Ovary (tissue), 9 donors: ENCODE measurements around the gene PAGR1. TPM values are rescaled to one million over a fixed set of nuclear protein-coding genes. Genes with fewer than 3 reads are reported as not detected.

Source experiments
- DNase-seq, 5 donors: peaks; one replicate each; pipeline ENCODE4 v3.0.0-alpha.2; 2019 to 2020
- H3K27ac ChIP-seq, 2 donors: fragments of 200-600 bp; one replicate each; pipeline versions ENCODE4 v1.5.1 to v1.8.0; 2019 to 2022
- H3K27me3 ChIP-seq: fragments of 200-600 bp; one replicate; pipeline ENCODE4 v1.8.0; 2022
- H3K36me3 ChIP-seq: fragments of 200-600 bp; sonication (generic); one replicate; pipeline ENCODE4 v1.5.1; 2019
- H3K4me1 ChIP-seq: one replicate; pipeline ENCODE4 v1.8.1; 2013; ENCODE audit warnings: mild to moderate bottlenecking, moderate library complexity; ENCODE audit not compliant: insufficient read depth
- H3K4me3 ChIP-seq: fragments of 200-600 bp; sonication (generic); one replicate; pipeline ENCODE4 v1.5.1; 2017
- H3K9me3 ChIP-seq, 2 donors: fragments of 200-600 bp in 1 of 2; sonication (generic) in 1 of 2; one replicate each; pipeline versions ENCODE4 v1.5.1 to v1.8.1; 2013 to 2019; ENCODE audit warnings: mild to moderate bottlenecking in 1 of 2, moderate library complexity in 1 of 2
- EP300 ChIP-seq: sonication (generic); formaldehyde crosslinking; IDR thresholded peaks from one replicate; pipeline ENCODE4 v1.6.1; 2017; ENCODE audit warnings: antibody characterized with exemption
- POLR2A ChIP-seq: fragments of 450-650 bp; IDR thresholded peaks from one replicate; pipeline ENCODE4 v1.6.1; 2017; ENCODE audit warnings: antibody characterized with exemption, mild to moderate bottlenecking, moderate library complexity
- WGBS, 3 donors: extraction: QIAGEN DNeasy Blood & Tissue Kit in 1 of 3; methylation state at CpG; one replicate each; pipeline versions ENCODE4 v1.1.5 to v1.1.7; 2013 to 2017; 5-methylcytosine and 5-hydroxymethylcytosine counted together
- intact Hi-C, 4 donors: fragments of 100-400 bp; cut with DNase I; formaldehyde crosslinking; loops; one replicate each; pipeline versions ENCODE4 v1.11.0 to v1.15.1; 2022 to 2023
- polyA plus RNA-seq, 2 donors: library from polyadenylated mRNA; stranded (reverse); fragments of 200-250 nt in 1 of 2; fragments of 350-450 nt in 1 of 2; fragmentation: Illumina TruSeq in 1 of 2; extraction: RNeasy Lipid Tissue Mini Kit (QIAGEN cat#74804) in 1 of 2; gene quantifications; one replicate each; pipeline ENCODE4 v1.2.3, GENCODE V29; 2013 to 2014
- total RNA-seq, 7 donors: library from RNA; depleted of rRNA in 2 of 7; stranded (reverse); fragments of >200 nt in 2 of 7; fragmentation: NEBNext Ultra II Directional in 3 of 7; extraction: Animal tissue kit (Norgen Biotek cat#: 25700) in 3 of 7; gene quantifications; one replicate each; pipeline versions ENCODE4 v1.1.0 to v1.2.4, GENCODE V29; 2016 to 2023
- TF ChIP-seq, protein P1 (sequence below), 3 donors: fragments of 450-650 bp in 2 of 3; fragments of 200-600 bp in 1 of 3; IDR thresholded peaks; one replicate each; pipeline versions ENCODE4 v1.5.1 to v1.8.0; 2016 to 2022; ENCODE audit warnings: antibody characterized with exemption in 3 of 3, mild to moderate bottlenecking in 1 of 3
- donor health status: DM: no; HTN: no; CAD: no; lungs with moderate emphysema.
- donor health status: DM: no; HTN: no; CAD: no.
- donor health status: Bipolar disorder and iron deficiency.
- donor health status: DM: yes; HTN: yes; CAD: no.
- donor health status: DM: no; HTN: no; CAD: no.
- donor health status: DM: yes; HTN: yes; CAD: no.

Gene PAGR1
- total and polyA plus RNA-seq, 9 donors = 13.9 to 83.6 (median 63.3) TPM

DNA sequence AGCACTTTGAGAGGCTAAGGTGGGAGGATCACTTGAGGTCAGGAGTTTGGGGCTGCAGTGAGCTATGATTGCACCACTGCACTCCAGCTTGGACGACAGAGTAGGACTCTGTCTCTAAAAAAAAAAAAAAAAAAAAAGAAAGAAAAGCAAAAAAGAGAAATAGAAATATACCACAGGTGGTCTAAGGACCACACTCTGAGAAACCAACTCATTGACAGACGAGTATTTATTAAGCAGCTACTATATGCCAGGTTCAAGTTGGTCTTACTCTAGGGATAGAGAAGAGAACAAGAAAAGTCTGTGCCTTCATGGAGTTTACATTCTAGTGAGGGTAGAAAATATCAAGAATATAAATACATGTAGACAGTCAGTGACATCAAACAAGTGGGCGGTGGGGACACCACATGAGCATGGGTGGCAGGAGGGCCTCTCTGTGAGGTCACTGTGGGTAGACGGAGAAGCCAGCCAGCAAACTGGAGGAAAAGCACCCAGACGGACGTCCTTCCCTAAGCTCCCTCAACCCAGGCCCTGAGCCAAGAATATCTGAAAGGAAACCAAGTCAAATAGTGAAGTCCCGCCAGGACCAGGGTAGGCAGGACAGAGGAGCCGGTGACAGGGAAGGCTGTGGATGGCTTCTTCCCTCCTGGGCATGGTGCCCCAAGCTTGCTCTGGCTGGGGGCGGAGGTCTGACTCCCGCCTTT lies 42.3 kb downstream of the PAGR1 start:
- Histone ChIP-seq H3K4me3 (no peak overlapping the region), H3K27me3 (no peaks in the 10 kb centered on the region), H3K27ac (no peak overlapping the region), H3K4me1 (peaks cover 4% of the 10 kb centered on the region), H3K36me3 (no peaks in the 10 kb centered on the region), H3K9me3 (no peaks in the 10 kb centered on the region)
- no peak for DNase-seq
- 65 to 74% (median 73%) methylated on average over 10 of the region's 10 CpGs for WGBS, 3 donors
- intact Hi-C loops = no loop called here
- TF ChIP-seq, protein P1, sequence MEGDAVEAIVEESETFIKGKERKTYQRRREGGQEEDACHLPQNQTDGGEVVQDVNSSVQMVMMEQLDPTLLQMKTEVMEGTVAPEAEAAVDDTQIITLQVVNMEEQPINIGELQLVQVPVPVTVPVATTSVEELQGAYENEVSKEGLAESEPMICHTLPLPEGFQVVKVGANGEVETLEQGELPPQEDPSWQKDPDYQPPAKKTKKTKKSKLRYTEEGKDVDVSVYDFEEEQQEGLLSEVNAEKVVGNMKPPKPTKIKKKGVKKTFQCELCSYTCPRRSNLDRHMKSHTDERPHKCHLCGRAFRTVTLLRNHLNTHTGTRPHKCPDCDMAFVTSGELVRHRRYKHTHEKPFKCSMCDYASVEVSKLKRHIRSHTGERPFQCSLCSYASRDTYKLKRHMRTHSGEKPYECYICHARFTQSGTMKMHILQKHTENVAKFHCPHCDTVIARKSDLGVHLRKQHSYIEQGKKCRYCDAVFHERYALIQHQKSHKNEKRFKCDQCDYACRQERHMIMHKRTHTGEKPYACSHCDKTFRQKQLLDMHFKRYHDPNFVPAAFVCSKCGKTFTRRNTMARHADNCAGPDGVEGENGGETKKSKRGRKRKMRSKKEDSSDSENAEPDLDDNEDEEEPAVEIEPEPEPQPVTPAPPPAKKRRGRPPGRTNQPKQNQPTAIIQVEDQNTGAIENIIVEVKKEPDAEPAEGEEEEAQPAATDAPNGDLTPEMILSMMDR (IDR thresholded peaks at IDR 0.05) = no peak
- no peak for TF ChIP-seq EP300
- no peak for TF ChIP-seq POLR2A

DNA sequence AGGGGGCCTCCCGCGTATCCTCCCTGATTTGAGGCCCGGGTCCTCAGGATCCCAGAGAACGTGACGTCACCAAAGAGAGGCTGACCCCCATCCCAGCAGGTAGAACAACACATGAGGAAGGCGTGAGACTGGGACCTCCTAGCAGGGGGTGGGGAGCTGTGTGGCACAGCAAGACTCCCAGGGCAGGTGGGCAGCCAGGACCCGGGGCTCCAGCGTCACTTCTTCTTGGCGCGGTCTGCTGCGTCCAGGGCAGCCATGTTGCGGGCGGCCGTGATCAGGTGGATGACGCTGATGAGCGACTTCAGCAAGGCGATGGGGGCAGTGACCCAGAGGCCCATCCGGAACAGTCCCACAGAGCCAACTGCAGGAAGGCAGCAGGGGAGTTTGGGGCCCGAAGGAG lies 43.0 kb downstream of the PAGR1 start:
- Histone ChIP-seq H3K9me3 (no peaks in the 10 kb centered on the region), H3K27me3 (no peaks in the 10 kb centered on the region), H3K4me3 (no peak overlapping the region), H3K27ac (no peak overlapping the region), H3K4me1 (peaks cover 4% of the 10 kb centered on the region), H3K36me3 (no peaks in the 10 kb centered on the region)
- DNase-seq = no peak
- WGBS, 3 donors = 86 to 91% (median 88%) methylated on average over 19 of the region's 19 CpGs
- intact Hi-C loops = no loop called here
- no peak for TF ChIP-seq EP300
- no peak for TF ChIP-seq POLR2A
- TF ChIP-seq, protein P1 (IDR thresholded peaks at IDR 0.05) = no peak

DNA sequence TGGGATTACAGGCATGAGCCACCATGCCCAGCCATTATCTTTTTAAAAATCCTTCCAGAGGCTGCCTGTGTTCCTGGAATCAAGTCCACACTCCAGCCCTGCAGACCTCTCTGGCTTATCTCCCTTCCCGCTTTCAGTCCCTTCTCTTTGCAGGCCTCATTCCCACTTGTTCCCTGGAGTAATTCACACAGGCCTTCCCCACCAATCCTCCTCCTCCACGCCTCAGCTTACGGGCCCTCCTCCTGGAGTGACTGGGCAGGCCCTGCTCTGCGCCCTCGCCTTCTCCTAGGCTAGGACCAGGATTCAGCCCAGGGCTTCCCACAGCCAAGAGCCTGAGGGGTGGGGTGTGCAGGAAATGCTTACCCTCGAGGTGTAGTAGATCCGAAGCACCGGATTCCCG lies 44.3 kb downstream of the PAGR1 start:
- no peaks in the 10 kb centered on the region for H3K27me3 ChIP-seq
- peaks cover 4% of the 10 kb centered on the region for H3K4me1 ChIP-seq
- no peak overlapping the region for H3K27ac ChIP-seq
- no peaks in the 10 kb centered on the region for H3K36me3 ChIP-seq
- H3K4me3 ChIP-seq = no peak overlapping the region
- 88 to 92% (median 89%) methylated on average over 9 of the region's 9 CpGs for WGBS, 3 donors
- TF ChIP-seq POLR2A (no peak), EP300 (no peak)
- TF ChIP-seq, protein P1 (IDR thresholded peaks at IDR 0.05) = no peak
- no peak for DNase-seq
- intact Hi-C loops = loop anchor here in 1 of 4 donors (10.0 kb wide), 1 partner anchor 145 kb away; no protein-coding TSS in a partner anchor
- no peaks in the 10 kb centered on the region for H3K9me3 ChIP-seq

DNA sequence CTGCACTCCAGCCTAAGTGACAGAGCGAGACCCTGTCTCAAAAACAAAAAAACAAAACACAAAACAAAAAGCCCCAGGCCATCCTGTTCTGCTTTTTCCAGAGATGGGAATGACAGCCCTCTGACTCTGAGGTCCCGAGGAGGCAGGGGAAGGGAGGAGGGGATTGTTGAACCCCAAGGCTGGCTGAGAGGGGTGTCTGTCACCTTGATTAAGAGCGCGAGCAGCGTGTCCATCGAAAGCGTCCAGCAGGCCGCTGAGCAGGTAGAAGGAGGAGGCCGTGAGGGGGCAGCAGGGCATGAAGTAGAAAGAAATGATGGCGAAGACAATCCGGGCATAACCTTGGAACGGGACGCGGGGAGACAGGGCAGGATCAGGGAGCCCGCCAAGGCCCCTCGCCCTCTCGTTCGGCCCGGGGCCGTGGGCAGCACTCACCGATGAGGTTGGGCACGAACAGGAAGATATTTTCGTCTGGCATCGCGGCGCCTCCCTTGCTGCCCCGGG lies 46.5 kb downstream of the PAGR1 start:
- H3K9me3 ChIP-seq = no peaks in the 10 kb centered on the region

More for the DNA sequence above, 46.5 kb downstream of the PAGR1 start:
- intact Hi-C loops = loop anchor here in 1 of 4 donors (10.0 kb wide), 1 partner anchor 142 kb away; no protein-coding TSS in a partner anchor
- peak overlapping the region; percentile 89 to 93 for H3K27ac ChIP-seq
- no peaks in the 10 kb centered on the region for H3K36me3 ChIP-seq
- no peak for DNase-seq
- H3K4me3 ChIP-seq = peak overlapping the region; percentile 77
- no peaks in the 10 kb centered on the region for H3K27me3 ChIP-seq
- TF ChIP-seq POLR2A (no peak), EP300 (no peak)
- TF ChIP-seq, protein P1 (IDR thresholded peaks at IDR 0.05) = no peak
- 1 to 2% (median 2%) methylated on average over 27 of the region's 27 CpGs for WGBS, 3 donors
- peaks cover 4% of the 10 kb centered on the region for H3K4me1 ChIP-seq
